Heart left ventricle (tissue), 16 donors: ENCODE measurements around the gene ZBTB38. TPM values are rescaled to one million over a fixed set of nuclear protein-coding genes. Genes with fewer than 3 reads are reported as not detected.

Experiments
- ATAC-seq, 4 donors: fragments of 200-7000 bp; cut with Tn5 transposase; one replicate each; pipeline ENCODE4 v1.9.1; 2020 to 2022; ENCODE audit warnings: moderate library complexity in 4 of 4, mild to moderate bottlenecking in 3 of 4, moderate number of reproducible peaks in 1 of 4
- DNase-seq, 5 donors: peaks; one replicate each; pipeline ENCODE4 v3.0.0-alpha.2; 2020
- H3K27ac ChIP-seq, 12 donors: fragments of 200-600 bp; sonication (generic) in 4 of 12; one replicate each; pipeline versions ENCODE4 v1.5.0 to v1.8.0; 2016 to 2022; ENCODE audit warnings: mild to moderate bottlenecking in 2 of 12
- H3K27me3 ChIP-seq, 9 donors: fragments of 200-600 bp; sonication (generic) in 2 of 9; one replicate each; pipeline versions ENCODE4 v1.5.1 to v1.8.0; 2016 to 2022; ENCODE audit warnings: mild to moderate bottlenecking in 3 of 9
- H3K36me3 ChIP-seq, 9 donors: fragments of 200-600 bp; sonication (generic) in 2 of 9; one replicate each; pipeline versions ENCODE4 v1.5.0 to v1.8.0; 2018 to 2022; ENCODE audit warnings: mild to moderate bottlenecking in 2 of 9
- H3K4me1 ChIP-seq, 12 donors: fragments of 200-600 bp; sonication (generic) in 4 of 12; one replicate each; pipeline versions ENCODE4 v1.5.0 to v1.8.0; 2016 to 2022; ENCODE audit warnings: mild to moderate bottlenecking in 3 of 12
- H3K4me3 ChIP-seq, 12 donors: fragments of 200-600 bp; sonication (generic) in 4 of 12; one replicate each; pipeline versions ENCODE4 v1.5.0 to v1.8.0; 2017 to 2022; ENCODE audit warnings: mild to moderate bottlenecking in 9 of 12, moderate library complexity in 4 of 12
- H3K9me3 ChIP-seq, 12 donors: fragments of 200-600 bp; sonication (generic) in 4 of 12; one replicate each; pipeline versions ENCODE4 v1.5.0 to v1.8.0; 2016 to 2022; ENCODE audit warnings: mild to moderate bottlenecking in 1 of 12
- CTCF ChIP-seq, 12 donors: fragments of 200-600 bp; sonication (generic) in 4 of 12; IDR thresholded peaks; one replicate each; pipeline versions ENCODE4 v1.5.0 to v1.8.0; 2018 to 2022; ENCODE audit warnings: antibody characterized with exemption in 12 of 12, mild to moderate bottlenecking in 5 of 12
- POLR2A ChIP-seq, 2 donors: fragments of 450-650 bp; IDR thresholded peaks; one replicate each; pipeline ENCODE4 v1.6.1; 2017; ENCODE audit warnings: antibody characterized with exemption in 2 of 2, mild to moderate bottlenecking in 2 of 2, moderate library complexity in 2 of 2
- WGBS, 4 donors: extraction: QIAGEN DNeasy Blood & Tissue Kit in 2 of 4; methylation state at CpG; one replicate each; pipeline versions ENCODE4 v1.1.5 to v1.1.7; 2013 to 2018; 5-methylcytosine and 5-hydroxymethylcytosine counted together
- intact Hi-C, 10 donors: fragments of 100-400 bp; cut with DNase I; formaldehyde crosslinking; loops; one replicate each; pipeline versions ENCODE4 v1.11.1 to v1.14.2; 2022
- polyA plus RNA-seq, 2 donors: library from polyadenylated mRNA; stranded (reverse); fragments of 200-250 nt; gene quantifications; one replicate each; pipeline ENCODE4 v1.2.3, GENCODE V29; 2013
- total RNA-seq, 9 donors: library from RNA; depleted of rRNA in 2 of 9; stranded (reverse); fragments of >200 nt in 2 of 9; fragmentation: NEBNext Ultra II Directional in 3 of 9; extraction: Animal tissue kit (Norgen Biotek cat#: 25700) in 3 of 9; gene quantifications; one replicate each; pipeline versions ENCODE4 v1.1.0 to v1.2.4, GENCODE V29; 2016 to 2023
- donor health status: ischemic (EF 13 %, LVEDD 7.1; RV severe dilation, severe dysfunction).
- donor health status: healthy with polysubstance abuse.
- donor health status: DM: no; HTN: yes; CAD: no.
- donor health status: DM: no; HTN: no; CAD: no.
- donor health status: ischemic (EF 25% LVEDD 6.9; RV normal size, moderate dysfunction).
- donor health status: ischemic (EF 25% LVEDD 5.7; RV mildly dilated, moderate dysfunction).
- donor health status: healthy.
- donor health status: DM: yes; HTN: yes; CAD: no.
- donor health status: ischemic (EF 35%, LVEDD 5.7; RV mildly dilated, moderate dysfunction).
- donor health status: nonischemic (EF 11% LVEDD 7.7; RV severe dilation, severe dysfunction).
- donor health status: DM: yes; HTN: yes; CAD: no.
- donor health status: PGD.
- donor health status: ischemic (EF 29% LVEDD 5.4; RV normal size, mild dysfunction).
- donor health status: nonischemic (EF 23%, LVEDD 6.1; RV moderate dilation, normal function).

The ZBTB38 gene
- total and polyA plus RNA-seq, 11 donors, result 15.5 to 189 (median 128) TPM

GRCh38 chr3:141387516-141387915 lies 19.2 kb downstream of the ZBTB38 start:
- no peak overlapping the region for H3K27ac ChIP-seq
- no peaks in the 10 kb centered on the region for H3K9me3 ChIP-seq
- intact Hi-C loops, result no loop called here
- no peaks in the 10 kb centered on the region for H3K27me3 ChIP-seq
- H3K4me1 ChIP-seq, result peaks cover 0 to 11% (median 3%) of the 10 kb centered on the region in 12 donors
- ATAC-seq, result no peak
- H3K4me3 ChIP-seq, result no peak overlapping the region
- DNase-seq, result no peak
- no peak for TF ChIP-seq POLR2A (IDR thresholded peaks at IDR 0.05)
- TF ChIP-seq CTCF (IDR thresholded peaks at IDR 0.05), result no peak
- H3K36me3 ChIP-seq, result peaks cover 0 to 47% (median 13%) of the 10 kb centered on the region in 9 donors
- WGBS, 4 donors, result 93 to 94% (median 94%) methylated on average over 3 of the region's 3 CpGs

GRCh38 chr3:141388395-141388794 lies 20.1 kb downstream of the ZBTB38 start:
- ATAC-seq (no peak), DNase-seq (no peak)
- H3K4me1 ChIP-seq, result peaks cover 0 to 11% (median 3%) of the 10 kb centered on the region in 12 donors
- peak overlapping the region in 1 of 12 donors; percentile 21 for H3K4me3 ChIP-seq
- H3K27ac ChIP-seq, result peak overlapping the region in 1 of 12 donors; percentile 44
- WGBS, 4 donors, result 80 to 93% (median 89%) methylated on average over 3 of the region's 3 CpGs
- intact Hi-C loops, result no loop called here
- no peaks in the 10 kb centered on the region for H3K27me3 ChIP-seq
- peaks cover 0 to 39% (median 7%) of the 10 kb centered on the region in 9 donors for H3K36me3 ChIP-seq
- no peaks in the 10 kb centered on the region for H3K9me3 ChIP-seq
- TF ChIP-seq POLR2A (IDR thresholded peaks at IDR 0.05) (no peak), CTCF (IDR thresholded peaks at IDR 0.05) (no peak)

GRCh38 chr3:141388823-141389621 lies 20.7 kb downstream of the ZBTB38 start:
- intact Hi-C loops, result no loop called here
- Histone ChIP-seq H3K9me3 (no peaks in the 10 kb centered on the region), H3K27ac (peak overlapping the region in 1 of 12 donors; percentile 44), H3K27me3 (no peaks in the 10 kb centered on the region), H3K4me1 (peaks cover 0 to 11% (median 3%) of the 10 kb centered on the region in 12 donors), H3K4me3 (peak overlapping the region in 1 of 12 donors; percentile 21), H3K36me3 (peaks cover 0 to 32% (median 7%) of the 10 kb centered on the region in 9 donors)
- ATAC-seq (no peak), DNase-seq (no peak)
- WGBS, 4 donors, result 76 to 89% (median 83%) methylated on average over 6 of the region's 6 CpGs
- TF ChIP-seq POLR2A (IDR thresholded peaks at IDR 0.05) (no peak), CTCF (IDR thresholded peaks at IDR 0.05) (no peak)

- intact Hi-C loops, result no loop called here
- Histone ChIP-seq H3K27me3 (no peaks in the 10 kb centered on the region), H3K9me3 (no peaks in the 10 kb centered on the region), H3K36me3 (peaks cover 0 to 26% (median 8%) of the 10 kb centered on the region in 9 donors), H3K27ac (peak overlapping the region in 1 of 12 donors; percentile 44), H3K4me1 (peaks cover 0 to 11% (median 3%) of the 10 kb centered on the region in 12 donors), H3K4me3 (no peak overlapping the region)
- 96 to 98% (median 97%) methylated on average over 5 of the region's 5 CpGs for WGBS, 4 donors
- TF ChIP-seq CTCF (IDR thresholded peaks at IDR 0.05) (no peak), POLR2A (IDR thresholded peaks at IDR 0.05) (no peak)
- ATAC-seq (no peak), DNase-seq (no peak)
Measured at GRCh38 chr3:141389703-141390102, 21.4 kb downstream of the ZBTB38 start.
